Measurements from ENCODE around the gene TRIM46. TPM values are rescaled to one million over a fixed set of nuclear protein-coding genes. Genes with fewer than 3 reads are reported as not detected.
"Not testable (repeated sequence)": the region's sequence is repeated elsewhere in the genome, so short reads cannot be mapped to it uniquely, and the experiment has no call there.

The TRIM46 gene
- total RNA-seq, 6 experiments from 2014 or later, result 0.09 to 0.15 TPM; not detected in 4

DNA sequence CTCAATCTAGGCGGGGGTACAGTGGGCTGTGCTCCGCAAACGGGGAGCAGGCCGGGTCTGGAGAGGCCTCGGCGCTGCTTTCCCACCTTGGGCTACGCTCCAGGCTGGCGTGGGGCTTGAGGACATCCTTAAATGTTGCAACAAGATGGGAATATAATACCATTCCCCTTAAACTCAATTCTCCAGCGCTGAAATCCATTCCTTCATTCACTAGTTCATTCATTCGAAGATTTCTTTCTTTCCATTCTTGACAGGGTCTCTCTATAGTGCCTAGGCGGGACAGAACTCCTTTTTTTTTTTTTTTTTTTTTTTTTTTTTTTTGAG, 33.1 kb upstream of the TRIM46 start:
- ATAC-seq, result no peak
- Histone ChIP-seq H3K27ac (peak overlapping the region in 2 of 3 donors; percentile 81 to 87), H3K4me3 (peak overlapping the region; percentile 81 to 97 (median 87)), H3K4me1 (peaks cover 0 to 13% (median 6%) of the 10 kb centered on the region in 4 donors), H3K27me3 (no peaks in the 10 kb centered on the region), H3K36me3 (no peaks in the 10 kb centered on the region), H3K9me3 (no peaks in the 10 kb centered on the region)
- TF ChIP-seq, protein P1, sequence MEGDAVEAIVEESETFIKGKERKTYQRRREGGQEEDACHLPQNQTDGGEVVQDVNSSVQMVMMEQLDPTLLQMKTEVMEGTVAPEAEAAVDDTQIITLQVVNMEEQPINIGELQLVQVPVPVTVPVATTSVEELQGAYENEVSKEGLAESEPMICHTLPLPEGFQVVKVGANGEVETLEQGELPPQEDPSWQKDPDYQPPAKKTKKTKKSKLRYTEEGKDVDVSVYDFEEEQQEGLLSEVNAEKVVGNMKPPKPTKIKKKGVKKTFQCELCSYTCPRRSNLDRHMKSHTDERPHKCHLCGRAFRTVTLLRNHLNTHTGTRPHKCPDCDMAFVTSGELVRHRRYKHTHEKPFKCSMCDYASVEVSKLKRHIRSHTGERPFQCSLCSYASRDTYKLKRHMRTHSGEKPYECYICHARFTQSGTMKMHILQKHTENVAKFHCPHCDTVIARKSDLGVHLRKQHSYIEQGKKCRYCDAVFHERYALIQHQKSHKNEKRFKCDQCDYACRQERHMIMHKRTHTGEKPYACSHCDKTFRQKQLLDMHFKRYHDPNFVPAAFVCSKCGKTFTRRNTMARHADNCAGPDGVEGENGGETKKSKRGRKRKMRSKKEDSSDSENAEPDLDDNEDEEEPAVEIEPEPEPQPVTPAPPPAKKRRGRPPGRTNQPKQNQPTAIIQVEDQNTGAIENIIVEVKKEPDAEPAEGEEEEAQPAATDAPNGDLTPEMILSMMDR (IDR thresholded peaks at IDR 0.05), result no peak
- no peak for TF ChIP-seq POLR2A (IDR thresholded peaks at IDR 0.05)
- intact Hi-C loops (cut with DNase I), result no loop called here
- DNase-seq, result no peak
- 4% methylated on average over 11 of the region's 11 CpGs for WGBS (ENCODE audit: insufficient coverage, low coverage, low lambda C conversion rate, missing lambda C conversion rate)

DNA sequence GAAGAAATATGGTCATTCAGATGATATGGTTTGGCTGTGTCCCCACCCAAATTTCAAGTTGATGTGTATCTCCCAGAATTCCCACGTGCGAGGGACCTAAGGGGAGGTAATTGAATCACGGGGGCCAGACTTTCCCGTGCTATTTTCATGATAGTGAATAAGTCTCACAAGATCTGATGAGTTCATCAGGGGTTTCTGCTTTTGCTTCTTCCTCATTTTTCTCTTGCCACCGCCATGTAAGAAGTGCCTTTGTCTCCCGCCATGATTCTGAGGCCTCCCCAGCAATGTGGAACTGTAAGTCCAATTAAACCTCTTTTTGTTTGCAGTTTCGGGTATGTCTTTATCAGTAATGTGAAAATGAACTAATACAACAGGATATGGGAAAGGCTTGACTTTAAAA, 31.9 kb upstream of the TRIM46 start:
- DNase-seq, result no peak
- H3K27me3 ChIP-seq, result no peaks in the 10 kb centered on the region
- H3K4me3 ChIP-seq, result no peak overlapping the region
- intact Hi-C loops (cut with DNase I), result no loop called here
- WGBS (ENCODE audit: insufficient coverage, low coverage, low lambda C conversion rate, missing lambda C conversion rate), result 65% methylated on average over 7 of the region's 7 CpGs
- ATAC-seq, result no peak
- H3K27ac ChIP-seq, result no peak overlapping the region
- TF ChIP-seq POLR2A (IDR thresholded peaks at IDR 0.05), result no peak
- TF ChIP-seq, protein P1 (IDR thresholded peaks at IDR 0.05), result no peak
- no peaks in the 10 kb centered on the region for H3K9me3 ChIP-seq
- H3K4me1 ChIP-seq, result peaks cover 0 to 13% (median 6%) of the 10 kb centered on the region in 4 donors
- H3K36me3 ChIP-seq, result no peaks in the 10 kb centered on the region

DNA sequence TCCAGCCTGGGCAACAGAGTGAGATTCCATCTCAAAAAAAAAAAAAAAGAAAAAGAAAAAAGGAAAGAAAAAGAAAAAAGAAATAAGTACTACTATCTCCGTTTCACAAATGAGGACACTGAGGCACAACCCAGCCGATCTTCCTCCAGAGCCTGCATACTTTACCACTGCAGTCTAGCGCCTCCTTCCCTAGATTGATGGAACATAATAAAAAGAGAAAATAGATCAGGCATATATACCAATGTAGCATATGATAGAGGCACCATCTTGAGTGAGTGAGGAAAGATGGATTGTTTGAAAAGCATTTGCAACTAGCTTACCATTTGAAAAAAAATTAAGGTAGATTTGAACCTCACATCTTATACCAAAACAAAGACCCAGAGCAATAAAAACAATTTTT, 28.2 kb upstream of the TRIM46 start:
- intact Hi-C loops (cut with DNase I), result no loop called here
- peaks cover 0 to 3% (median 0%) of the 10 kb centered on the region in 4 donors for H3K4me1 ChIP-seq
- no peak overlapping the region for H3K4me3 ChIP-seq
- no peaks in the 10 kb centered on the region for H3K27me3 ChIP-seq
- no peak overlapping the region for H3K27ac ChIP-seq
- DNase-seq (no peak), ATAC-seq (no peak)
- TF ChIP-seq, protein P1 (IDR thresholded peaks at IDR 0.05), result no peak
- TF ChIP-seq POLR2A (IDR thresholded peaks at IDR 0.05), result no peak
- no peaks in the 10 kb centered on the region for H3K9me3 ChIP-seq
- H3K36me3 ChIP-seq, result no peaks in the 10 kb centered on the region
- 78% methylated on average over 3 of the region's 3 CpGs for WGBS (ENCODE audit: insufficient coverage, low coverage, low lambda C conversion rate, missing lambda C conversion rate)

DNA sequence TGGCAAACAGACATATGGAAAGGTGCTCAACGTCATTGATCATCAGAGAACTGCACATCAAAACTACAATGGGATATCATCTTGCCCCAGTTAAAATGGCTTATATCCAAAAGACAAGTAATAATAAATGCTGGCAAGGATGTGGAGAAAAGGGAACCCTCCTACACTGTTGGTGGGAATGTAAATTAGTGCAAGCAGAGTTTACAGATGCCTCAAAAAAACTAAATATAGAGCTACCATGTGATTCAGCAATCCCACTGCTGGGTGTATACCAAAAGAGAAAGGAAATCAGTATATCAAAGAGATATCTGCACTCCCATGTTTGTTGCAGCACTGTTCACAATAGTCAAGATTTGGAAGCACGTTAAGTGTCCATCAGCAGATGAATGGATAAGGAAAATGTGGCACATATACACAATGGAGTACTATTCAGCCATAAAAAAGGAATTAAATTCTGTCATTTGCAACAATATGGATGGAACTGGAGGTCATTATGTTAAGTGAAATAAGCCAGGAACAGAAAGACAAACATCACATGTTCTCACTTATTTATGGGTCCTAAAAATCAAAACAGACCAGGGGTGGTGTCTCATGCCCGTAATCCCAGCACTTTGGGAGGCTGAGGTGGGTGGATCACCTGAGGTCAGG, 17.5 kb upstream of the TRIM46 start:
- H3K27ac ChIP-seq; H3K36me3 ChIP-seq; H3K27me3 ChIP-seq; ATAC-seq; H3K4me3 ChIP-seq; H3K9me3 ChIP-seq; H3K4me1 ChIP-seq; intact Hi-C loops (cut with DNase I); DNase-seq: not testable (repeated sequence)
- WGBS (ENCODE audit: insufficient coverage, low coverage, low lambda C conversion rate, missing lambda C conversion rate), result 53% methylated on average over 2 of the region's 3 CpGs

DNA sequence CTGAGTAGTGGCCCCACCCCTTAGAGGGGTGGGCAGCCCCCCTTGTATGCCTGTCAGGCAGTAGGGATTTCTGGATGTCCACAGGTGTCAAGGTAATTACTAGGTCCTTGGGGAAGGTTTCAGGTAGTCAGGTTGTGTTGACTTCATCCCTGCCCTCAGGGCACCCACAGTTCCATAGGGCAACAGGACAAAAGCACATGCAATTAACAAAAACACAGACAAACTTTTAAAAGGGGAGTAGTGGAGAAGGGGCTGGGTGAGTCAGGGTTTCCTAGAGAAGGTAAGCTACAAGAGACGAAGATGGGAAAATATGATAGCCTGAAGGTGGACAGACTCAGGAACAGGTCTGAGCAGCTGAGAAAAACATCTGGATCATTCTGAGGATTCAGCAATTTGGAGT, 14.7 kb upstream of the TRIM46 start:
- Histone ChIP-seq H3K4me3 (no peak overlapping the region), H3K36me3 (no peaks in the 10 kb centered on the region), H3K27ac (no peak overlapping the region), H3K27me3 (no peaks in the 10 kb centered on the region), H3K9me3 (no peaks in the 10 kb centered on the region), H3K4me1 (no peaks in the 10 kb centered on the region)
- TF ChIP-seq, protein P1 (IDR thresholded peaks at IDR 0.05), result no peak
- no peak for TF ChIP-seq POLR2A (IDR thresholded peaks at IDR 0.05)
- ATAC-seq, result no peak
- WGBS (ENCODE audit: insufficient coverage, low coverage, low lambda C conversion rate, missing lambda C conversion rate), result 81% methylated on average over 1 of the region's 1 CpG
- DNase-seq, result no peak
- intact Hi-C loops (cut with DNase I), result no loop called here

All from right lobe of liver (tissue), 6 donors.